ENCODE data around the gene CEMIP. TPM values are rescaled to one million over a fixed set of nuclear protein-coding genes. Genes with fewer than 3 reads are reported as not detected.

Gene CEMIP
- total RNA-seq, 4 donors from 2014 or later: 0.11 to 2.0 (median 0.98) TPM

GRCh38 chr15:80870893-80871292 lies 91.7 kb downstream of the CEMIP start:
- no peaks in the 10 kb centered on the region for H3K9me3 ChIP-seq
- no peak for DNase-seq
- TF ChIP-seq POLR2A (IDR thresholded peaks at IDR 0.05) (no peak), CTCF (IDR thresholded peaks at IDR 0.05) (no peak)
- H3K4me1 ChIP-seq: no peaks in the 10 kb centered on the region
- no peaks in the 10 kb centered on the region for H3K27me3 ChIP-seq
- H3K36me3 ChIP-seq: no peaks in the 10 kb centered on the region
- WGBS, 2 donors: 75 to 94% methylated on average over 5 of the region's 5 CpGs
- intact Hi-C loops (cut with DNase I): no loop called here
- H3K4me3 ChIP-seq (replicated peaks in 1 of 3): no peak overlapping the region
- no peak overlapping the region for H3K27ac ChIP-seq

GRCh38 chr15:80871858-80872257 lies 92.7 kb downstream of the CEMIP start:
- Histone ChIP-seq H3K9me3 (no peaks in the 10 kb centered on the region), H3K27me3 (no peaks in the 10 kb centered on the region), H3K36me3 (no peaks in the 10 kb centered on the region), H3K27ac (no peak overlapping the region), H3K4me1 (no peaks in the 10 kb centered on the region), H3K4me3 (replicated peaks in 1 of 3) (no peak overlapping the region)
- peak; percentile 53 to 58 for DNase-seq
- no peak for TF ChIP-seq POLR2A (IDR thresholded peaks at IDR 0.05)
- no peak for TF ChIP-seq CTCF (IDR thresholded peaks at IDR 0.05)
- WGBS, 2 donors: 39 to 50% methylated on average over 7 to 12 of the region's 12 CpGs
- intact Hi-C loops (cut with DNase I): no loop called here

- Histone ChIP-seq H3K4me1 (no peaks in the 10 kb centered on the region), H3K9me3 (no peaks in the 10 kb centered on the region), H3K27me3 (no peaks in the 10 kb centered on the region), H3K4me3 (replicated peaks in 1 of 3) (no peak overlapping the region), H3K27ac (no peak overlapping the region), H3K36me3 (no peaks in the 10 kb centered on the region)
- intact Hi-C loops (cut with DNase I): no loop called here
- WGBS, 2 donors: 88 to 90% methylated on average over 5 to 7 of the region's 7 CpGs
- TF ChIP-seq POLR2A (IDR thresholded peaks at IDR 0.05) (no peak), CTCF (IDR thresholded peaks at IDR 0.05) (no peak)
- DNase-seq: no peak
Observed at GRCh38 chr15:80873366-80873952, 94.3 kb downstream of the CEMIP start.

GRCh38 chr15:80875568-80876347 lies 96.6 kb downstream of the CEMIP start:
- H3K36me3 ChIP-seq: no peaks in the 10 kb centered on the region
- intact Hi-C loops (cut with DNase I): no loop called here
- H3K27me3 ChIP-seq: no peaks in the 10 kb centered on the region
- no peaks in the 10 kb centered on the region for H3K9me3 ChIP-seq
- WGBS, 2 donors: 49 to 55% methylated on average over 8 of the region's 8 CpGs
- no peak overlapping the region for H3K27ac ChIP-seq
- no peak overlapping the region for H3K4me3 ChIP-seq (replicated peaks in 1 of 3)
- H3K4me1 ChIP-seq: no peaks in the 10 kb centered on the region
- no peak for DNase-seq
- TF ChIP-seq POLR2A (IDR thresholded peaks at IDR 0.05): no peak
- TF ChIP-seq CTCF (IDR thresholded peaks at IDR 0.05): no peak

- H3K4me1 ChIP-seq: no peaks in the 10 kb centered on the region
- intact Hi-C loops (cut with DNase I): no loop called here
- H3K27me3 ChIP-seq: no peaks in the 10 kb centered on the region
- H3K36me3 ChIP-seq: no peaks in the 10 kb centered on the region
- H3K9me3 ChIP-seq: no peaks in the 10 kb centered on the region
- no peak for DNase-seq
- WGBS, 2 donors: 76 to 88% methylated on average over 4 of the region's 4 CpGs
- H3K4me3 ChIP-seq (replicated peaks in 1 of 3): no peak overlapping the region
- TF ChIP-seq CTCF (IDR thresholded peaks at IDR 0.05): no peak
- TF ChIP-seq POLR2A (IDR thresholded peaks at IDR 0.05): no peak
- no peak overlapping the region for H3K27ac ChIP-seq
Observed at GRCh38 chr15:80876348-80876674, 97.1 kb downstream of the CEMIP start.
